ENCODE results near the gene TMEM219.
"Not testable (repeated sequence)": the region's sequence is repeated elsewhere in the genome, so short reads cannot be mapped to it uniquely, and the experiment has no call there.

The TMEM219 gene

DNA sequence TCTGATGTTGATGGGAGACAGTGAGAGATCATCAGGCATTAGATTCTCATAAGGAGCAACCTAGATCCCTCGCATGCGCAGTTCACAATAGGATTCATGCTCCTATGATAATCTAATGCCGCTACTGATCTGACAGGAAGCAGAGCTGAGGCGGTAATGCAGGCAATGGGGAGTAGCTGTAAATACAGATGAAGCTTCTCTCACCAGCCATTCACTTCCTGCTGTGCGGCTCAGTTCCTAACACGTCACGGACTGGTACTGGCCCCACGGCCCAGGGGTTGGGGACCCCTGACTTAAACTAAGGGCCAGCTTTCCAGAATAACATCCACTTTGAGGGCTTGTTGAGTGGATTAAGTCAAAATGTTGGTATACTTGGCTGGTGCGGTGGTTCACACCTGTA is 2.6 kb upstream of the TMEM219 start:
- no peak overlapping the region for H3K4me3 Mint-ChIP-seq

DNA sequence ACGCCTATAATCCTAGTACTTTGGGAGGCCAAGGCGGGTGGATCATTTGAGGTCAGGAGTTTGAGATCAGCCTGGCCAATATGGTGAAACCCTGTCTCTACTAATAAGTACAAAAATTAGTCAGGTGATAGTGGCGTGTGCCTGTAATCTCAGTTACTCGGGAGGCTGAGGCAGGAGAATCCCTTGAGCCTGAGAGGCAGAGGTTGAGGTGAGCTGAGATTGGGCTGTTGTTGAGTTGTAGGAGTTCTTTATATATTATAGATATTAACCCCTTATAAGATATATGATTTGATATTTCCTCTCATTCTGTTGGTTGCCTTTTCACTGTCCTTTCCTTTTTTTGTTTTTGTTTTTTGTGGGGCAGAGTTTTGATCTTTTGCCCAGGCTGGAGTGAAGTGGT is 2.1 kb upstream of the TMEM219 start:
- not testable (repeated sequence) for H3K27me3 Mint-ChIP-seq (ENCODE audit: low read depth, poor library complexity); H3K36me3 Mint-ChIP-seq (ENCODE audit: low read depth)
- peak overlapping the region; percentile 45 for H3K4me3 Mint-ChIP-seq

More for the DNA sequence above, 2.6 kb upstream of the TMEM219 start:
- Mint-ChIP-seq H3K4me1 (peaks cover 18% of the 10 kb centered on the region), H3K36me3 (ENCODE audit: low read depth) (peaks cover 5% of the 10 kb centered on the region), H3K9me3 (no peaks in the 10 kb centered on the region), H3K27ac (no peak overlapping the region), H3K27me3 (ENCODE audit: low read depth, poor library complexity) (no peaks in the 10 kb centered on the region)
- TF ChIP-seq, protein P1, sequence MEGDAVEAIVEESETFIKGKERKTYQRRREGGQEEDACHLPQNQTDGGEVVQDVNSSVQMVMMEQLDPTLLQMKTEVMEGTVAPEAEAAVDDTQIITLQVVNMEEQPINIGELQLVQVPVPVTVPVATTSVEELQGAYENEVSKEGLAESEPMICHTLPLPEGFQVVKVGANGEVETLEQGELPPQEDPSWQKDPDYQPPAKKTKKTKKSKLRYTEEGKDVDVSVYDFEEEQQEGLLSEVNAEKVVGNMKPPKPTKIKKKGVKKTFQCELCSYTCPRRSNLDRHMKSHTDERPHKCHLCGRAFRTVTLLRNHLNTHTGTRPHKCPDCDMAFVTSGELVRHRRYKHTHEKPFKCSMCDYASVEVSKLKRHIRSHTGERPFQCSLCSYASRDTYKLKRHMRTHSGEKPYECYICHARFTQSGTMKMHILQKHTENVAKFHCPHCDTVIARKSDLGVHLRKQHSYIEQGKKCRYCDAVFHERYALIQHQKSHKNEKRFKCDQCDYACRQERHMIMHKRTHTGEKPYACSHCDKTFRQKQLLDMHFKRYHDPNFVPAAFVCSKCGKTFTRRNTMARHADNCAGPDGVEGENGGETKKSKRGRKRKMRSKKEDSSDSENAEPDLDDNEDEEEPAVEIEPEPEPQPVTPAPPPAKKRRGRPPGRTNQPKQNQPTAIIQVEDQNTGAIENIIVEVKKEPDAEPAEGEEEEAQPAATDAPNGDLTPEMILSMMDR (IDR thresholded peaks at IDR 0.05) = no peak
- DNase-seq = no peak

GRCh38 chr16:29961127-29961478 is 776 bp upstream of the TMEM219 start:
- no peak for DNase-seq
- H3K4me1 Mint-ChIP-seq = peaks cover 18% of the 10 kb centered on the region
- H3K36me3 Mint-ChIP-seq (ENCODE audit: low read depth) = peaks cover 14% of the 10 kb centered on the region
- peak overlapping the region; percentile 90 for H3K4me3 Mint-ChIP-seq
- H3K27ac Mint-ChIP-seq = no peak overlapping the region
- H3K27me3 Mint-ChIP-seq (ENCODE audit: low read depth, poor library complexity) = no peaks in the 10 kb centered on the region
- H3K9me3 Mint-ChIP-seq = no peaks in the 10 kb centered on the region
- TF ChIP-seq, protein P1 (IDR thresholded peaks at IDR 0.05) = no peak

More for the DNA sequence above, 2.1 kb upstream of the TMEM219 start:
- not testable (repeated sequence) for H3K27ac Mint-ChIP-seq, DNase-seq, H3K9me3 Mint-ChIP-seq
- H3K4me1 Mint-ChIP-seq = peaks cover 18% of the 10 kb centered on the region

GRCh38 chr16:29962344-29962994 is 590 bp downstream of the TMEM219 start:
- TF ChIP-seq, protein P1 (IDR thresholded peaks at IDR 0.05) = no peak
- Mint-ChIP-seq H3K9me3 (no peaks in the 10 kb centered on the region), H3K27me3 (ENCODE audit: low read depth, poor library complexity) (no peaks in the 10 kb centered on the region), H3K4me1 (peaks cover 18% of the 10 kb centered on the region), H3K27ac (no peak overlapping the region), H3K36me3 (ENCODE audit: low read depth) (peaks cover 17% of the 10 kb centered on the region), H3K4me3 (peak overlapping the region; percentile 90)
- no peak for DNase-seq

- Mint-ChIP-seq H3K4me3 (peak overlapping the region; percentile 90), H3K27me3 (ENCODE audit: low read depth, poor library complexity) (no peaks in the 10 kb centered on the region), H3K9me3 (no peaks in the 10 kb centered on the region), H3K27ac (no peak overlapping the region), H3K36me3 (ENCODE audit: low read depth) (peaks cover 20% of the 10 kb centered on the region), H3K4me1 (peaks cover 18% of the 10 kb centered on the region)
- TF ChIP-seq, protein P1 (IDR thresholded peaks at IDR 0.05) = no peak
- no peak for DNase-seq
Measured at GRCh38 chr16:29963021-29963743, 1.3 kb downstream of the TMEM219 start.

GRCh38 chr16:29968205-29968604 is 6.3 kb downstream of the TMEM219 start:
- peaks cover 62% of the 10 kb centered on the region for H3K36me3 Mint-ChIP-seq (ENCODE audit: low read depth)
- no peak for DNase-seq
- H3K4me1 Mint-ChIP-seq = peaks cover 2% of the 10 kb centered on the region
- peaks cover 8% of the 10 kb centered on the region for H3K27me3 Mint-ChIP-seq (ENCODE audit: low read depth, poor library complexity)
- TF ChIP-seq, protein P1 (IDR thresholded peaks at IDR 0.05) = no peak
- H3K9me3 Mint-ChIP-seq = peaks cover 15% of the 10 kb centered on the region
- H3K27ac Mint-ChIP-seq = no peak overlapping the region
- no peak overlapping the region for H3K4me3 Mint-ChIP-seq
